Measurements from ENCODE around the gene GRK7.
"Not testable (repeated sequence)": the region's sequence is repeated elsewhere in the genome, so short reads cannot be mapped to it uniquely, and the experiment has no call there.

The GRK7 gene

GRCh38 chr3:141762552-141762951, 656 bp upstream of the GRK7 start:
- H3K27me3 ChIP-seq (replicated peaks; ENCODE audit: control insufficient read depth, insufficient read depth, low read length); DNase-seq (ENCODE audit: low read depth); H3K4me1 ChIP-seq (ENCODE audit: control insufficient read depth, insufficient read depth, low read length); H3K36me3 ChIP-seq (ENCODE audit: control insufficient read depth, insufficient read depth, low read length, severe bottlenecking); H3K9ac ChIP-seq (ENCODE audit: low read length); H3K9me3 ChIP-seq (ENCODE audit: control insufficient read depth, low read length); H3K4me3 ChIP-seq (ENCODE audit: low read length): not testable (repeated sequence)

DNA sequence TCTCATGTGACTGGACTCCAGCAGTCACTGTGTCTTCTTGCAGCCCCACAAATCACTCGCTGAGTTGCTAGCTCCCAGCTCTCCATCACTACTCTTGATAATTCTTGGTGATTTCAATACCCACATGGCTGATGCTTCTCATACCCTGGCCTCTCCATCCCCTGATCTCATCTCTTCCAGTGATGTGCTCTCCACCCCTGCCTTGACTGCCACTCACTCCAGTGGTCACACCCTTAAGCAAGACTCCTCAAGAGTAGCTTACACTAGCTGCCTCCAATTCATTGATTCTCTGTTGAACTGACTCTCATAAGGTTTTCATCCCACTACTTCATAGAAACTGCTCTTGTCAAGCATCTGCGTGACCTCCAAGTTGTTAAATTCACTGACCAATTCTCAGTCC, 837 bp downstream of the GRK7 start:
- Histone ChIP-seq H3K4me3 (ENCODE audit: low read length) (no peak overlapping the region), H3K9ac (ENCODE audit: low read length) (no peak overlapping the region), H3K9me3 (ENCODE audit: control insufficient read depth, low read length) (no peaks in the 10 kb centered on the region), H3K27me3 (replicated peaks; ENCODE audit: control insufficient read depth, insufficient read depth, low read length) (no peaks in the 10 kb centered on the region), H3K4me1 (ENCODE audit: control insufficient read depth, insufficient read depth, low read length) (no peaks in the 10 kb centered on the region), H3K36me3 (ENCODE audit: control insufficient read depth, insufficient read depth, low read length, severe bottlenecking) (no peaks in the 10 kb centered on the region)
- no peak for DNase-seq (ENCODE audit: low read depth)

DNA sequence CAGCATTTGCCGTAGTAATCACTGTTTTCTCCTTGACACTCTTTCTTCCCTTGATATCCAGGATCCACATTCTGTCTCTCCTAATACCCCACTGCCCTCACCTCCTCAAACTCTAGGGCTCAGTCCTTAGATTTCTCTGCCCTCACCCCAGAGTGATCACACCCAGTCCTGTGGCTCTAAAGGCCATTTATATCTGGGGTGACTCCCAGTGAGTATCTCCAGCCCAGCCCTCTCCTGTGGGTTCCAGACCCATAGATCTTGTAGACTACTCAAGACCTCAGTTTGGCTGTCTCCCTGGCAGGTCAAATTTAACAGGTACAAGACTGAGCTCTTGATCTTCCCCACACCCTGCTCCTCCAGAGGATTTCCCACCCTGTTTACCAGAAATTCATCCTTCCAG, 1.3 kb downstream of the GRK7 start:
- Histone ChIP-seq H3K36me3 (ENCODE audit: control insufficient read depth, insufficient read depth, low read length, severe bottlenecking) (no peaks in the 10 kb centered on the region), H3K9me3 (ENCODE audit: control insufficient read depth, low read length) (no peaks in the 10 kb centered on the region), H3K4me1 (ENCODE audit: control insufficient read depth, insufficient read depth, low read length) (no peaks in the 10 kb centered on the region), H3K9ac (ENCODE audit: low read length) (no peak overlapping the region), H3K4me3 (ENCODE audit: low read length) (no peak overlapping the region), H3K27me3 (replicated peaks; ENCODE audit: control insufficient read depth, insufficient read depth, low read length) (no peaks in the 10 kb centered on the region)
- no peak for DNase-seq (ENCODE audit: low read depth)

- no peaks in the 10 kb centered on the region for H3K4me1 ChIP-seq (ENCODE audit: control insufficient read depth, insufficient read depth, low read length)
These were observed 1.8 kb downstream of the GRK7 start for GRCh38 chr3:141764986-141765385.

GRCh38 chr3:141767066-141767465, 3.9 kb downstream of the GRK7 start:
- no peaks in the 10 kb centered on the region for H3K36me3 ChIP-seq (ENCODE audit: control insufficient read depth, insufficient read depth, low read length, severe bottlenecking)
- H3K9me3 ChIP-seq (ENCODE audit: control insufficient read depth, low read length): no peaks in the 10 kb centered on the region
- no peak for DNase-seq (ENCODE audit: low read depth)
- no peak overlapping the region for H3K9ac ChIP-seq (ENCODE audit: low read length)
- H3K4me1 ChIP-seq (ENCODE audit: control insufficient read depth, insufficient read depth, low read length): no peaks in the 10 kb centered on the region
- no peaks in the 10 kb centered on the region for H3K27me3 ChIP-seq (replicated peaks; ENCODE audit: control insufficient read depth, insufficient read depth, low read length)
- H3K4me3 ChIP-seq (ENCODE audit: low read length): no peak overlapping the region

More at GRCh38 chr3:141764986-141765385, 1.8 kb downstream of the GRK7 start:
- Histone ChIP-seq H3K4me3 (ENCODE audit: low read length) (no peak overlapping the region), H3K36me3 (ENCODE audit: control insufficient read depth, insufficient read depth, low read length, severe bottlenecking) (no peaks in the 10 kb centered on the region), H3K27me3 (replicated peaks; ENCODE audit: control insufficient read depth, insufficient read depth, low read length) (no peaks in the 10 kb centered on the region), H3K9me3 (ENCODE audit: control insufficient read depth, low read length) (no peaks in the 10 kb centered on the region), H3K9ac (ENCODE audit: low read length) (no peak overlapping the region)
- DNase-seq (ENCODE audit: low read depth): peak; percentile 60

DNA sequence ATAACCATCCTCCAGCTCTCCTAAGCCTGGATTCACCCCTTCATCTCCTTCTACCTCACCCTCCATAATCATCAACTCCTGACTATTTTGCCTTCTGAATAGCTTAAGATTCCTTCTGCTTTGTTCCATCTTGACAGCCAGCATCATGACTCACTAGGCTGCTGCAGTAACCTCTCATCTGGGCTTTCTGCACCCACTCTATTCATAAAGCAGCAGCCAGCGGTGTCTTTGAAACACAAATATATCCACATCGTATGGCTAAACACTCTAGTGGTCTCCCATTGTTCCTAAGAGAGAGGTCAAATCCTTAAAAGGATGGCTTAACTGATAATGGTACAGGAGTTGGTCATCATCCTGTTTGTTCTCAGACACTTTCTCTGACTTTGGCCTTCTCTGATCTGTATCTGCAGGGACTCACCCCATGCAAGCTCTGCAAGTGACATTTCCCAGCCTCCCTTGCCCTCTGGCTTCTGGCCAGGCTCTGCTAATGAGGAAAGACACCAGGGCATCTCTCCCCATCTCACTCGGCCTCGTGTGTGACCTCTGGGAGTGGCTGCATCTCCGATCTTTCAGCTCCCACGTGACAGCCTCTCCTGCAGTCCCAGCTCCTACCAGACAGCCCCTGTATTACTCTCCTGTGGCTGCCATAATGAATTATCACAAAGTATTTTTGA, 6.2 kb downstream of the GRK7 start:
- peak; percentile 7 for DNase-seq (ENCODE audit: low read depth)
- Histone ChIP-seq H3K27me3 (replicated peaks; ENCODE audit: control insufficient read depth, insufficient read depth, low read length) (no peaks in the 10 kb centered on the region), H3K4me3 (ENCODE audit: low read length) (no peak overlapping the region)

DNA sequence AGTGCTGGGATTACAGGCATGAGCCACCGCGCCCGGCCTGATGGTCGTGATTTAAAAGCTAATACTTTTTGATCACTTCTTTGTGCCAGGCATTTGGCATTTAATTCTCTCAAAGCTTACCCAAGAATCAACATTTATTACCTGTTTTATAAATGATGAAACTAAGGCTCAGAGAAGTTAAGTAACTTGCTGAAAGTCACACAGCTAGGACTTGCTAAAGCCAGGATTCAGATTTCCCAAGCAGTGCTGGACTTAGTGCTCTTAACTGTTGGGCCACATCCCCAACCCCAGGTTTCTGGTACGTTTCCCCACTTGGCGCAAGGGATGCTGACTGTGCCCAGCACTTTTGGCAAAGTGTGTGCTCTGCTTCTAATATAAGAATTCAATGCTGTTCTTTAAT, 10.5 kb downstream of the GRK7 start:
- H3K36me3 ChIP-seq (ENCODE audit: control insufficient read depth, insufficient read depth, low read length, severe bottlenecking): no peaks in the 10 kb centered on the region

More for the DNA sequence above, 6.2 kb downstream of the GRK7 start:
- H3K9ac ChIP-seq (ENCODE audit: low read length): no peak overlapping the region
- no peaks in the 10 kb centered on the region for H3K4me1 ChIP-seq (ENCODE audit: control insufficient read depth, insufficient read depth, low read length)
- no peaks in the 10 kb centered on the region for H3K9me3 ChIP-seq (ENCODE audit: control insufficient read depth, low read length)
- no peaks in the 10 kb centered on the region for H3K36me3 ChIP-seq (ENCODE audit: control insufficient read depth, insufficient read depth, low read length, severe bottlenecking)

DNA sequence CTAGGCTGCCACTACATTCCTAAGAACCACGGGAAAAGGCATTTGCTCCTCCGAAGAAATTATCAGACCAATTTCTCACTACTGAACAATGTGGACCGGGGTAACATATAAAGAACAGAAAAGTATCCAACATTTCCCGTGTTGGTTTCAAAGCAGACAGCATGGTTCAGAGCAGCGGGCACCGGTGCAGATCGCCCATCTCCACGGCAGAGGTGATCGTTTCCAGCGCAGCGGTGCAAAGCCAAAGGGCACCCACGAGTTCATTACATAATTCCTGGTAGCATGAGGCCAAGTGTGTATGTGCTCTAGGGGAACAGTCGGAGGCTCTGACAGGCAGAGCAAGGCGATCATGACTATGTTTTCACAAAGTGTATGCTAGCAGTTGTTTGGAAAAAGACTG, 13.2 kb downstream of the GRK7 start:
- H3K27me3 ChIP-seq (replicated peaks; ENCODE audit: control insufficient read depth, insufficient read depth, low read length): no peaks in the 10 kb centered on the region
- no peak overlapping the region for H3K4me3 ChIP-seq (ENCODE audit: low read length)
- no peaks in the 10 kb centered on the region for H3K9me3 ChIP-seq (ENCODE audit: control insufficient read depth, low read length)
- no peaks in the 10 kb centered on the region for H3K4me1 ChIP-seq (ENCODE audit: control insufficient read depth, insufficient read depth, low read length)
- no peak for DNase-seq (ENCODE audit: low read depth)
- no peak overlapping the region for H3K9ac ChIP-seq (ENCODE audit: low read length)
- H3K36me3 ChIP-seq (ENCODE audit: control insufficient read depth, insufficient read depth, low read length, severe bottlenecking): no peaks in the 10 kb centered on the region

More for the DNA sequence above, 10.5 kb downstream of the GRK7 start:
- Histone ChIP-seq H3K9ac (ENCODE audit: low read length) (no peak overlapping the region), H3K9me3 (ENCODE audit: control insufficient read depth, low read length) (no peaks in the 10 kb centered on the region), H3K4me1 (ENCODE audit: control insufficient read depth, insufficient read depth, low read length) (no peaks in the 10 kb centered on the region), H3K4me3 (ENCODE audit: low read length) (no peak overlapping the region), H3K27me3 (replicated peaks; ENCODE audit: control insufficient read depth, insufficient read depth, low read length) (no peaks in the 10 kb centered on the region)
- no peak for DNase-seq (ENCODE audit: low read depth)

GRCh38 chr3:141776885-141777284, 13.7 kb downstream of the GRK7 start:
- Histone ChIP-seq H3K9ac (ENCODE audit: low read length) (no peak overlapping the region), H3K4me3 (ENCODE audit: low read length) (no peak overlapping the region), H3K27me3 (replicated peaks; ENCODE audit: control insufficient read depth, insufficient read depth, low read length) (no peaks in the 10 kb centered on the region), H3K36me3 (ENCODE audit: control insufficient read depth, insufficient read depth, low read length, severe bottlenecking) (no peaks in the 10 kb centered on the region), H3K4me1 (ENCODE audit: control insufficient read depth, insufficient read depth, low read length) (no peaks in the 10 kb centered on the region), H3K9me3 (ENCODE audit: control insufficient read depth, low read length) (no peaks in the 10 kb centered on the region)
- DNase-seq (ENCODE audit: low read depth): no peak

DNA sequence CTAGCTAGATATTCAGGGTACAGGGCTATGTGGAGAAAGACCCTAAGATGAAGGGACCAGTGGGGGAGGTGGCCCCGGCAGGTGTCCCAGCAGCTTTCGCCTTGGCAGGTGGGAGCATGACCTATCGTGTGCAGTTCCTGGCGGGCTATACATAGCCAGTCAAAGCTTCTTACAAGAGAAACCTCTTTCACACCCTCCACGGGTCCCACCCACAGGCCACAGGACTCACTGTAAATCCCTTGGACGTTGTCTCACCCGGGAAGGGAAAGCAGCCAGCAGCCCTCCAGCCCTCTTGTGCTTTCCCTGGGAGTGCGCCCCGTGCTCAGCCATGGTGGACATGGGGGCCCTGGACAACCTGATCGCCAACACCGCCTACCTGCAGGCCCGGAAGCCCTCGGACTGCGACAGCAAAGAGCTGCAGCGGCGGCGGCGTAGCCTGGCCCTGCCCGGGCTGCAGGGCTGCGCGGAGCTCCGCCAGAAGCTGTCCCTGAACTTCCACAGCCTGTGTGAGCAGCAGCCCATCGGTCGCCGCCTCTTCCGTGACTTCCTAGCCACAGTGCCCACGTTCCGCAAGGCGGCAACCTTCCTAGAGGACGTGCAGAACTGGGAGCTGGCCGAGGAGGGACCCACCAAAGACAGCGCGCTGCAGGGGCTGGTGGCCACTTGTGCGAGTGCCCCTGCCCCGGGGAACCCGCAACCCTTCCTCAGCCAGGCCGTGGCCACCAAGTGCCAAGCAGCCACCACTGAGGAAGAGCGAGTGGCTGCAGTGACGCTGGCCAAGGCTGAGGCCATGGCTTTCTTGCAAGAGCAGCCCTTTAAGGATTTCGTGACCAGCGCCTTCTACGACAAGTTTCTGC, 15.0 kb downstream of the GRK7 start:
- Histone ChIP-seq H3K36me3 (ENCODE audit: control insufficient read depth, insufficient read depth, low read length, severe bottlenecking) (no peaks in the 10 kb centered on the region), H3K4me1 (ENCODE audit: control insufficient read depth, insufficient read depth, low read length) (no peaks in the 10 kb centered on the region), H3K9ac (ENCODE audit: low read length) (no peak overlapping the region), H3K4me3 (ENCODE audit: low read length) (no peak overlapping the region), H3K27me3 (replicated peaks; ENCODE audit: control insufficient read depth, insufficient read depth, low read length) (no peaks in the 10 kb centered on the region), H3K9me3 (ENCODE audit: control insufficient read depth, low read length) (no peaks in the 10 kb centered on the region)
- DNase-seq (ENCODE audit: low read depth): no peak

GRCh38 chr3:141779667-141780066, 16.5 kb downstream of the GRK7 start:
- H3K9me3 ChIP-seq (ENCODE audit: control insufficient read depth, low read length): no peaks in the 10 kb centered on the region
- no peaks in the 10 kb centered on the region for H3K36me3 ChIP-seq (ENCODE audit: control insufficient read depth, insufficient read depth, low read length, severe bottlenecking)
- DNase-seq (ENCODE audit: low read depth): no peak
- H3K4me1 ChIP-seq (ENCODE audit: control insufficient read depth, insufficient read depth, low read length): no peaks in the 10 kb centered on the region
- H3K27me3 ChIP-seq (replicated peaks; ENCODE audit: control insufficient read depth, insufficient read depth, low read length): no peaks in the 10 kb centered on the region
- no peak overlapping the region for H3K9ac ChIP-seq (ENCODE audit: low read length)
- no peak overlapping the region for H3K4me3 ChIP-seq (ENCODE audit: low read length)
